NCI-H2227 (cell line): Measurements from ENCODE around the gene OSBPL6.

Experiments
- DNase-seq: peaks from one replicate; lab custom pipeline; 2025; ENCODE audit not compliant: unreplicated experiment; lab: John Stamatoyannopoulos, UW

The OSBPL6 gene

GRCh38 chr2:178237488-178238153 lies 43.3 kb downstream of the OSBPL6 start:
- no peak for DNase-seq

DNA sequence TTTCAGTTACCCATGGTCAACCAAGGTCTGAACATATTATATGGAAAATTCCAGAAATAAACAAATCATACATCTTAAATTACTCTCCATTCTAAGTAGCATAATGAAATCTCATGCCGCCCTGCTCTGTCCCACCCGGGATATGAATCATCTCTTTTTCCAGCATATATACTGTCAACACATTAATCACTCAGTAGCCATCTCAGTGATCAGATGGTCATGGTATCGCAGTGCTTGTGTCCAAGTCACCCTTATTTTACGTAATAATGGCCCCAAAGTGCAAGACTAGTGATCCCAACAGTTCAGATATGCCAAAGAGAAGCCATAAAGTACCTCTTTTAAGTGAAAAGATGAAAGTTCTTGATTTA lies 43.8 kb downstream of the OSBPL6 start:
- no peak for DNase-seq

- DNase-seq: no peak
Observed at GRCh38 chr2:178238750-178239149, 44.4 kb downstream of the OSBPL6 start.

DNA sequence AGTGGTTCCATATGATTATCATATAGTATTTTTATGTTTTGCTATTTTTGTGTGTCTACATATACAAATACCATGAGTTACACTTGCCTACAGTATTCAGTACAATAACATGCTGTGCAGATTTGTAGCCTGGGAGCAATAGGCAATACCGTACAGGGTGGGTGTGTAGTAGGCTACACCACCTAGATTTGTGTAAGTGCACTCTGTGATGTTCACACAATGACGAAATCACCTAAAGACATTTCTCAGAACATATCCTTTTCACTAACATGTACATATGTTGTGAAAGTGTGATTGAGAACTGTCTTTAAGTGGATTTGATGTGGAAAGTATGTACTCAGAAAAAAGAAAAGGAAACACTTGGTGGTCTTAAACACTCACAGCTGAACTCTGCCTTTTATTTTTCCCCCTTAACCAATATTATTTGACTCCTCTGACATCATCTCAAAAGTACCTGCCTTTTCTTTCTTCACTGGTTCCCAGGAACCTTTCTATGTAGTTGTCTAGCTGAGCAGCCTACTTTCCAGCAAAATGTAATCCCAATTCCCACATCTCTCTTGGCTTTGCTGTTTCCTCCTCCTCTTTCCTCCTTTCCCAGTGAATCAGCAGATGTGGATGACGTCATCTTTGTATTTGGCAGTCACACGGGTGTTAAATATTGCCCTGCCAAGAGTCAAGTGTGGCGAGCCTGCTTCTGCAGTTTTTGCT lies 47.7 kb downstream of the OSBPL6 start:
- DNase-seq: peak; percentile 72

GRCh38 chr2:178242552-178242883 lies 48.2 kb downstream of the OSBPL6 start:
- no peak for DNase-seq

DNA sequence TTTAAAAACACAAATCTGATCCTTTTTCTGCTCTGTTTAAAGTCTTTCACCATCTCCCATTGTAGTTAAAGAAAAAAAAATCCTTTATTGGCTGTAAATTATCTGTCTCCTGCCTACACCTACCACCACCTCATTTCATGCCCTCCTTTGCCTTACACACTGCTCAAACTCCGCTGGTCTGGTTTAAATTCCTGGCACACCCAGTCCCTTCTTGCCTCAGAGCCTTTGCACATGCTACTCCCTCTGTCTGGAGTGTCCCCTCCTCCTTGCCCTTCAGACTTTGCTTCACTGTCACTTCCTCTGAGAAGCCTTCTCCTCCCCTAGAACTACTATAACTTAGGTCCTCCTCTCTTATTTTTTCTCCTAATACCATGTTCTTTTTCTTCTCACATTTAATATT lies 49.6 kb downstream of the OSBPL6 start:
- no peak for DNase-seq

- no peak for DNase-seq
Observed at GRCh38 chr2:178244777-178245176, 50.5 kb downstream of the OSBPL6 start.

GRCh38 chr2:178246696-178247095 lies 52.4 kb downstream of the OSBPL6 start:
- no peak for DNase-seq

- no peak for DNase-seq
Observed at GRCh38 chr2:178247250-178247649, 52.9 kb downstream of the OSBPL6 start.

DNA sequence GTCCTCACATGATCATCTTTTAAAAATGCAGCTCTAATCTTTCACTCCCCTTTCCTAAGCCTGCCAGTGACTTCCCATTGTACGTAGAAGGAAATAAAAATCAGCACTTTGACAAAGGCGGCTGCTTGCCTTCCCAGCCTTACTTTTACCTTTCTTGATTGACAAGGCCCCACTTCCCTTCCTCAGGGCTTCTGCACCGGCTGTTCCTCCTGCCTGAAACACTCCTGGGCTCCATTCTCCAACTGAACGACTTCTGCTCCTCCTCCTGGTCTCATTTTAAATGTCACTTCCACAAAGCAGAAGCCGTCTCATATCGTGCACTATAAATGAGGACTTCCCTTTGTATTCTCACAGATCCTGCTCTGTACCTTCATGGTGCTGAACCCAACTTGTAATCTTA lies 56.1 kb downstream of the OSBPL6 start:
- DNase-seq: no peak

DNA sequence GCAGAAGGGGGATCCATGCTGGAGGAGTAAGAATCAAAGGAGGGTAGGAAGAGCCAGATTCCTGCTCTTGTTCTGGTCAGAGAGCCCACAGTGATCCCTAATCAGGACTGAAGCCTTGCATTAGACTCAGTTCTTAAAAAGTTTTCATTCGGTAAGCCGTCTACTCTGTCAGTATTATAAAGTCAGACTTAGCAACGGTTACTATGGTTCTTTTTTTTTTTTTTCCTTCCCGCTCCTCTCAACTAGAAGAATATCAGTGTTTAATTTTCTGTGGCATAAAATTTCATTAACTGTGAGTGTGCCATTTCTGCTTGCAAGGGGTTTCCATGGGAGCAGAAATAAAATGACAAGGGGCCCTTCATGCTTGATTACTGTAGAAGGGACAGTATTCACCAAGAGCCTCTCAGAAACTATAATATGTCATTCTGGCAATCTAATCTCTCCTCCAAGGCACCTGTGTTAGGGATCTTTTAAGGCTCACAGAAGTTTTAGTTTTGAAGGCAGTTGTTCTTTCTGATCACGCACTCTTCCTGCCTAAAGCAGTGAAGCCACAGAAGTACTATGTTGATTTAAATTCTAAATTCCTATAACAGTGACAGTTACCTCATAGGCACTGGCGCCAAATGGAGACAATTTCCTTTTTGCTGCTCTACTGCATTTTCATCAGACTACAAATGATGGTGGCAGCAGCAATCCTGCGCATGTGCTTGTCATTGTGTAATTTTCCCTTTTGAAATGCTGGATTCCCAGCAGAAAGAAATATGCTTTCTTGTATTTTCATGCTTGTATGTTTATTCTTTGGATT lies 57.0 kb downstream of the OSBPL6 start:
- DNase-seq: no peak

GRCh38 chr2:178256382-178257042 lies 62.2 kb downstream of the OSBPL6 start:
- DNase-seq: no peak

GRCh38 chr2:178257127-178257526 lies 62.8 kb downstream of the OSBPL6 start:
- no peak for DNase-seq

GRCh38 chr2:178258916-178259315 lies 64.6 kb downstream of the OSBPL6 start:
- no peak for DNase-seq

DNA sequence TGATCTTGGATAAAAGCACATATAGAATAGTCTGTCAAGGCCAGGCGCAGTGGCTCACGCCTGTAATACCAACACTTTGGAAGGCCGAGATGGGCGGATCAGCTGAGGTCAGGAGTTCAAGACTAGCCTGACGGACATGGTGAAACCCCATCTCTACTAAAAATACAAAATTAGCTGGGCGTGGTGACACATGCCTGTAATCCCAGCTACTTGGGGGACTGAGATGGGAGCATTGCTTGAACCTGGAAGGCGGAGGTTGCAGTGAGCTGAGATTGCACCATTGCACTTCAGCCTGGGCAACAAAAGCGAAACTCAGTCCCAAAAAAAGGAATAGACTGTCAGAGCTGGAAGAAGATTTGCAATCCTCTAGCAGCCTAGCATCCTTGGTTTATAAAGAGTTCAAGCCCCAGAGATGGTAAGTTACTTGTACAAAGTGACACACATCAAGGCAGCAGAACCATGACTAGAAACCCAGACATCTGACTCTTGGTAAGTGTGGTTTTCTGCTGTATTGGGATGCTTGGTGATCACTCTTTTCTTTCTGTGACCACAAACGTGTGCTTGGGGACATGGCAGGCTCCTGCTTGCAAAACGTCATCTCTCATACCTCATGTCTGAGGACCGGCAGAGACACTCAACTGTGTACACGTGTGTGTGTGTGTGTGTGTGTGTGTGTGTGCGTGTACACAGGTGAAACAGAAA lies 69.0 kb downstream of the OSBPL6 start:
- DNase-seq: no peak

DNA sequence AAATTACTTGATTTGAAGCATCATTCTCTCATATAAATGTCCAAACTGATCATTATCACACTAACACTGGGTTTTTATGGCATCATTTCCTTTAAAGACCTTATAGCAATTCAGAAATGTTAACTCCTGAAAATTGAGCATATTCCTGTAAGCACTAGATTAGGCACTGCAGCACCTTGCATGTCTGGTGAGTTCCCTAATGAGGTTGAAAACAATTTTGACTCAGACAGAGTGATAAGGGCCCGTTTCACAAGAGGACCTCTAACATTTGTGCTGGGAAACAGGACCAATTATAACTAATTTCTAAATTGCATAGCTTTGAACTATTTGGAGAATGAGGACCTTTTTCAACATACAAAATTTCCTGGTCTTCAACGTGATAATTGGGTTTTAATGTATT lies 69.9 kb downstream of the OSBPL6 start:
- no peak for DNase-seq

- no peak for DNase-seq
Observed at GRCh38 chr2:178265851-178266250, 71.5 kb downstream of the OSBPL6 start.

DNA sequence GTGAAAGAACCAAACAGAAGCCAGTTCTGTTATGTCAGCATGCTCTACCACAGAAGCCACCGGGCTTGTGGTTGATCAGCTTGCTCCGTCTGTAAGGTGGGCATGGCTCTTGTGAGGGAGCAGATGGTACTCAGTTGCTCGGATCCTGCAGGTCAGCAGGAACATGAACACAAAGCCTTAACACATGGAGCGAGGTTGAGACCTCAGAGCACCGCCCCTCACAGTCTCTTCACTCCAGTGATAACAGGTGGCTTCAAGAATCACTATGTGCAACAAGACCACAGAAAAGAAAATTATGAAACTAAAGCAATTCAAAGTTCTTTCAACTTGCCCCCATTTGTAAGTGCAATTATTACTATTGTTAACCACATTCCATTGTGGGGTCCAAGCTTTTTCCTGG lies 72.1 kb downstream of the OSBPL6 start:
- no peak for DNase-seq

- no peak for DNase-seq
Observed at GRCh38 chr2:178267660-178268059, 73.3 kb downstream of the OSBPL6 start.

DNA sequence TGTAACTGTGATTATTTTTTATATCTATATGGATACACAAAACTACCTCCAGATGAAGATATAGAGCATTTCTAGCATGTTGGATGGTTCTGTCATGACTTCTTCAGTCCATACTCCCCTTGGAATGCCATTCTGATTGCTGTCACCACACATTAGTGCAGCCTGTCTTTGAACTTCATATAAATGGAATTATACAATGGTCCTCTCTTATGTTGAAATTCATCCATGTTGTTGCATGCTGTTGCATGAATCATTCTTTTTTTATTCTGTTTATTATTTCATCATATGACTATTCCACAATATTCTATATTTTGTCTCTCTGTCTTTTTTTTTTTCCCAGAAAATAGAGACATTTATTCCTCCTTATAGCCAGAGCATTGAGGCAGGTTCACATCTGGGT lies 74.1 kb downstream of the OSBPL6 start:
- no peak for DNase-seq
